Testis (tissue), 3 donors: ENCODE data around the gene SDCCAG8. TPM values are rescaled to one million over a fixed set of nuclear protein-coding genes. Genes with fewer than 3 reads are reported as not detected.

Experiments used
- DNase-seq: peaks from one replicate; pipeline ENCODE4 v3.0.0-alpha.2; 2019
- H3K27ac ChIP-seq, 2 donors: fragments of 200-600 bp; sonication (generic); one replicate each; pipeline ENCODE4 v1.5.1; 2019
- H3K27me3 ChIP-seq: fragments of 200-600 bp; sonication (generic); one replicate; pipeline ENCODE4 v1.5.1; 2019
- H3K36me3 ChIP-seq: fragments of 200-600 bp; sonication (generic); one replicate; pipeline ENCODE4 v1.5.1; 2017; ENCODE audit warnings: low read depth; ENCODE audit errors: missing control alignments
- H3K4me1 ChIP-seq: fragments of 200-600 bp; sonication (generic); one replicate; pipeline ENCODE4 v1.5.1; 2019
- H3K4me3 ChIP-seq, 2 donors: fragments of 200-600 bp; sonication (generic); one replicate each; pipeline ENCODE4 v1.5.1; 2017 to 2019
- H3K9me3 ChIP-seq: fragments of 200-600 bp; sonication (generic); one replicate; pipeline ENCODE4 v1.5.1; 2017
- POLR2A ChIP-seq: fragments of 450-650 bp; IDR thresholded peaks from one replicate; pipeline ENCODE4 v1.6.1; 2017; ENCODE audit warnings: antibody characterized with exemption, mild to moderate bottlenecking, moderate library complexity
- WGBS, 2 donors: methylation state at CpG; one replicate each; pipeline ENCODE4 v1.1.5; 2018; 5-methylcytosine and 5-hydroxymethylcytosine counted together
- intact Hi-C: fragments of 100-400 bp; cut with DNase I; formaldehyde crosslinking; loops from one replicate; pipeline ENCODE4 v1.15.1; 2023; ENCODE audit warnings: low total_unique reads
- polyA plus RNA-seq: library from polyadenylated mRNA; stranded (reverse); fragments of 350-450 nt; fragmentation: Illumina TruSeq; extraction: RNeasy Lipid Tissue Mini Kit (QIAGEN cat#74804); gene quantifications from one replicate; pipeline ENCODE4 v1.2.3, GENCODE V29; 2014; ENCODE audit warnings: low read depth, low replicate concordance; ENCODE audit not compliant: insufficient read depth
- total RNA-seq, 2 donors: library from RNA; depleted of rRNA; stranded (reverse); fragments of >200 nt; gene quantifications; one replicate each; pipeline ENCODE4 v1.2.3, GENCODE V29; 2016
- TF ChIP-seq, protein P1 (sequence below), 3 experiments: fragments of 450-650 bp in 2 of 3; fragments of 200-600 bp in 1 of 3; sonication (generic) in 1 of 3; IDR thresholded peaks; one replicate each; pipeline ENCODE4 v1.5.1; 2016 to 2019; ENCODE audit warnings: antibody characterized with exemption in 3 of 3, mild to moderate bottlenecking in 2 of 3, moderate library complexity in 1 of 3

The SDCCAG8 gene
- total and polyA plus RNA-seq, 3 donors from 2014 or later = 21.9 to 45.4 (median 40.6) TPM

DNA sequence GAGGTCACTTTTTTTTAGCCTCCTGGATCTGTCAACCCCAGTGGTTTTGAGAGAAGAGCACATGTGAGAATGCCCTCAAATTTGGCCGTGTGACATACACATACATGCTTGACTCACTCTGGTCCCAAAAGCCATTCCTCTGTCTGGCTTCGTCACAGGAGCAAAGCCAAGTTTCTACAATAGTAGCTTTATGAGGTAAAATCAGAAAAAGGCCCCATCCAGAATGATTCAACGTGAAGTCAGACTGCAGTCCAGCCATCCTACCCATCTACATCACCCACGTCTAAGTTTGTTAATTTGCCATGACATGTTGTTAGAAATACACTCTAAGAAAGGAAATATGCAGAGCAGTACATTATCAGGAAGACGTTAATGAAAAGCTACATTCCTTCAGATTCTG lies 245.2 kb downstream of the SDCCAG8 start:
- no peak overlapping the region for H3K4me3 ChIP-seq
- no peak for TF ChIP-seq POLR2A
- TF ChIP-seq, protein P1, sequence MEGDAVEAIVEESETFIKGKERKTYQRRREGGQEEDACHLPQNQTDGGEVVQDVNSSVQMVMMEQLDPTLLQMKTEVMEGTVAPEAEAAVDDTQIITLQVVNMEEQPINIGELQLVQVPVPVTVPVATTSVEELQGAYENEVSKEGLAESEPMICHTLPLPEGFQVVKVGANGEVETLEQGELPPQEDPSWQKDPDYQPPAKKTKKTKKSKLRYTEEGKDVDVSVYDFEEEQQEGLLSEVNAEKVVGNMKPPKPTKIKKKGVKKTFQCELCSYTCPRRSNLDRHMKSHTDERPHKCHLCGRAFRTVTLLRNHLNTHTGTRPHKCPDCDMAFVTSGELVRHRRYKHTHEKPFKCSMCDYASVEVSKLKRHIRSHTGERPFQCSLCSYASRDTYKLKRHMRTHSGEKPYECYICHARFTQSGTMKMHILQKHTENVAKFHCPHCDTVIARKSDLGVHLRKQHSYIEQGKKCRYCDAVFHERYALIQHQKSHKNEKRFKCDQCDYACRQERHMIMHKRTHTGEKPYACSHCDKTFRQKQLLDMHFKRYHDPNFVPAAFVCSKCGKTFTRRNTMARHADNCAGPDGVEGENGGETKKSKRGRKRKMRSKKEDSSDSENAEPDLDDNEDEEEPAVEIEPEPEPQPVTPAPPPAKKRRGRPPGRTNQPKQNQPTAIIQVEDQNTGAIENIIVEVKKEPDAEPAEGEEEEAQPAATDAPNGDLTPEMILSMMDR (IDR thresholded peaks at IDR 0.05) = no peak
- WGBS, 2 donors = 78 to 89% methylated on average over 5 of the region's 5 CpGs
- H3K36me3 ChIP-seq = no peaks in the 10 kb centered on the region
- no peaks in the 10 kb centered on the region for H3K27me3 ChIP-seq
- no peaks in the 10 kb centered on the region for H3K4me1 ChIP-seq
- no peaks in the 10 kb centered on the region for H3K9me3 ChIP-seq
- no peak for DNase-seq
- intact Hi-C loops = no loop called here
- H3K27ac ChIP-seq = no peak overlapping the region

DNA sequence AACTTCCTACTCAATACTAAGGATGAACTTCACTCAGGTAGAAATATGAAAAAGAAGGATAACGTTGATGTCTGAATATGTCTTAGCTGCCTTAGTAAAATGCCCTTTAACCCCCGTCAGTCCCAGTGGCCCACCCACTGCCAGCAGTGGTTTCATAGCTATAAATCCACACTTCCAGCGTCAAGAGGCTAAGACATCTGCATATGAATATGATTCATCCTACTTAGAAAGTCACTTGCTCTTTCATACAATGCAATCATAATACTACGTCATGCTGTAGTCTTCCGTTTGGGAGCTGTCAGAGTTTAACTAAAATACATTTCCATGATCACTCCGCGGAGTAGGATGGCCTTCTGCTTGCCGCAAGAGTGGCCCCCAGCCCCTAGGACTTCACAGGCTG lies 247.3 kb downstream of the SDCCAG8 start:
- no peaks in the 10 kb centered on the region for H3K27me3 ChIP-seq
- WGBS, 2 donors = 89 to 93% methylated on average over 6 to 8 of the region's 8 CpGs
- no peak for TF ChIP-seq POLR2A
- TF ChIP-seq, protein P1 (IDR thresholded peaks at IDR 0.05) = no peak
- no peak overlapping the region for H3K27ac ChIP-seq
- no peaks in the 10 kb centered on the region for H3K9me3 ChIP-seq
- H3K36me3 ChIP-seq = no peaks in the 10 kb centered on the region
- no peak overlapping the region for H3K4me3 ChIP-seq
- DNase-seq = no peak
- H3K4me1 ChIP-seq = no peaks in the 10 kb centered on the region
- intact Hi-C loops = no loop called here

DNA sequence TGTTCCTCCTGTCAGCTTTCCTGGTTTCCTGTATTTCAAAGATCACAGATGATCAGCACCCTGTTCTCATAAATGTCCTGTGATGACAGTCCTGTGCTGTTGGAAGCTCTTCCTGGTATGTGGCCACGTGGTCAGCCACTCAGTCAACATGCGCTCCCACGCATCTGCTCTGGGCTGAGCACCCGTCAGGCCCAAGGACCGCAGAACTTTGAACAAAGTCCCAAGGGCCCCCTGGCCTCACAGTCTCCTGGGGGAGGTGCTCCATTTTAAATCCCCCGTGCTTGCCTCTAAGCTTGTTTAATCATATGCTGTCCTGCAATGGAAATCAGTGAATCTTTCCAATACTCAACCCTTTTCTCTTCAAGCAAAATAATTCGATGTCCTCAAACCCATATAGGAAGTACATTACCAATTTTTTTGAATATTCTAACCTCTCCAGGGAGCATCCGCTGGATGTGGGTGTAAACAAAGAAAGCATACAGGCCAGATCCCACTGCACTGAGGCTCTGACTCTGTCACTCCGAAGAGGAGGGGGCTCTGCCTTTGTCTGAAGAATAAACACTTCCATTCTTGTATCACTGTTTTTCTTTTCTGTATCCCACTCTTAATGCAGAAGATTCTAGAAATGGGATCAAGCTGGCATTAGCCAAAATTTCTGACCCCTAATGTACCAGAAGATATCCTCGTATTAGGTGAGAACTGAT lies 250.3 kb downstream of the SDCCAG8 start:
- DNase-seq = peak; percentile 61
- H3K4me1 ChIP-seq = no peaks in the 10 kb centered on the region

DNA sequence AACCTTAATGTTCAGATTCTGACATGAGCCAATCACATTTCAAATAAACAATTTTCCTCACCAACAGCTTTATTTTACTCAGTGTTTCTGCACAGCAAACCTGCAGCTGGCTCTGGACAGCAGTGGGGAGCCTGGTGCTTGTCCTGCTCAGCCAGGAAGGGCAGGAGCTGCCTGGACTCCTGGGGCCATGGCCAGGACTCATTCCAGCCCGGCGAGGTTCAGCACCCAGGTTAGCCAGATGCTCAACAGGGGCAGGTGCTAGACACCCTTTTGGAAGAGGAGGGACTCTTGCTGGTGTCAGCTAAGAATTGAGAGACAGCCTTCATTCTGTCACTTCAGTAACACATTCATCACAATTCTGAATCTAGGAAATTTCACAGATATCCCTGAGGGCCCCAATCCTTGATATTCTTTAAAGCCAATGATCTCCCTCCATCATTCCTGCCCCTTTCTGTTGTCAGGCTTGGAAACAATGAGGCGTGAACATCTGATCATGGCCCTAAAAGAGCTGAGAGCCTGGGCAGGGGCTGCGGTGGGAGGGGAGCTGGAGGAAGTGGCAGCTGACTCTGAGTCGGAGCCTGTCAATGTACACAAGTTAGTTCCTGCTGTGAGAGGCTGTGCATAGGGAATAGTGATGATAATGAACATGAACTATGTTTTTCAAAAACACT lies 251.3 kb downstream of the SDCCAG8 start:
- no peak for DNase-seq
- intact Hi-C loops = no loop called here
- Histone ChIP-seq H3K27me3 (no peaks in the 10 kb centered on the region), H3K9me3 (no peaks in the 10 kb centered on the region), H3K36me3 (no peaks in the 10 kb centered on the region), H3K4me3 (no peak overlapping the region), H3K27ac (no peak overlapping the region), H3K4me1 (no peaks in the 10 kb centered on the region)
- 92 to 97% methylated on average over 3 to 5 of the region's 5 CpGs for WGBS, 2 donors
- no peak for TF ChIP-seq POLR2A
- TF ChIP-seq, protein P1 (IDR thresholded peaks at IDR 0.05) = no peak

More for the DNA sequence above, 250.3 kb downstream of the SDCCAG8 start:
- TF ChIP-seq, protein P1 (IDR thresholded peaks at IDR 0.05) = no peak
- no peak for TF ChIP-seq POLR2A
- Histone ChIP-seq H3K36me3 (no peaks in the 10 kb centered on the region), H3K27me3 (no peaks in the 10 kb centered on the region), H3K9me3 (no peaks in the 10 kb centered on the region), H3K27ac (no peak overlapping the region), H3K4me3 (no peak overlapping the region)
- WGBS, 2 donors = 79 to 83% methylated on average over 10 of the region's 10 CpGs
- intact Hi-C loops = no loop called here
